Ascending aorta (tissue), 2 donors: Measurements from ENCODE around the gene TFF3. TPM values are rescaled to one million over a fixed set of nuclear protein-coding genes. Genes with fewer than 3 reads are reported as not detected.
"Not testable (repeated sequence)": the region's sequence is repeated elsewhere in the genome, so short reads cannot be mapped to it uniquely, and the experiment has no call there.

Experiments used
- DNase-seq, 2 donors: peaks; one replicate each; pipeline ENCODE4 v3.0.0-alpha.2; 2019; ENCODE audit warnings: low spot score in 2 of 2
- H3K27ac ChIP-seq, 2 donors: fragments of 200-600 bp; sonication (generic); one replicate each; pipeline ENCODE4 v1.5.1; 2016 to 2017; ENCODE audit warnings: mild to moderate bottlenecking in 1 of 2
- H3K27me3 ChIP-seq: fragments of 200-600 bp; sonication (generic); one replicate; pipeline ENCODE4 v1.5.1; 2017
- H3K36me3 ChIP-seq, 2 donors: fragments of 200-600 bp; sonication (generic); one replicate each; pipeline ENCODE4 v1.5.1; 2016
- H3K4me1 ChIP-seq, 2 donors: fragments of 200-600 bp; sonication (generic); one replicate each; pipeline ENCODE4 v1.5.1; 2016 to 2017; ENCODE audit warnings: mild to moderate bottlenecking in 1 of 2
- H3K4me3 ChIP-seq, 2 donors: fragments of 200-600 bp; sonication (generic); one replicate each; pipeline ENCODE4 v1.5.1; 2016 to 2017; ENCODE audit warnings: mild to moderate bottlenecking in 1 of 2
- H3K9me3 ChIP-seq, 2 donors: fragments of 200-600 bp; sonication (generic); one replicate each; pipeline ENCODE4 v1.5.1; 2016
- CTCF ChIP-seq, 3 experiments: fragments of 200-600 bp in 2 of 3; fragments of 450-650 bp in 1 of 3; sonication (generic) in 2 of 3; IDR thresholded peaks; one replicate each; pipeline ENCODE4 v1.5.1; 2016 to 2019; ENCODE audit warnings: antibody characterized with exemption in 3 of 3, mild to moderate bottlenecking in 1 of 3, moderate library complexity in 1 of 3
- intact Hi-C: fragments of 100-400 bp; cut with DNase I; formaldehyde crosslinking; loops from one replicate; pipeline ENCODE4 v1.15.1; 2023
- total RNA-seq: library from RNA; depleted of rRNA; stranded (reverse); fragments of >200 nt; gene quantifications from one replicate; pipeline ENCODE4 v1.1.0, GENCODE V29; 2016

The TFF3 gene
- total RNA-seq, 1 donor from 2014 or later = not detected

- no peak for TF ChIP-seq CTCF (IDR thresholded peaks at IDR 0.05)
- H3K27me3 ChIP-seq = no peaks in the 10 kb centered on the region
- no peak overlapping the region for H3K4me3 ChIP-seq
- DNase-seq = no peak
- no peaks in the 10 kb centered on the region for H3K36me3 ChIP-seq
- intact Hi-C loops = no loop called here
- no peaks in the 10 kb centered on the region for H3K9me3 ChIP-seq
- no peaks in the 10 kb centered on the region for H3K4me1 ChIP-seq
- H3K27ac ChIP-seq = no peak overlapping the region
These were observed 21.4 kb downstream of the TFF3 start for GRCh38 chr21:42293649-42294272.

GRCh38 chr21:42292563-42293142 lies 22.6 kb downstream of the TFF3 start:
- H3K4me3 ChIP-seq, H3K4me1 ChIP-seq, DNase-seq, H3K27ac ChIP-seq, H3K9me3 ChIP-seq, intact Hi-C loops, H3K27me3 ChIP-seq, H3K36me3 ChIP-seq: not testable (repeated sequence)

DNA sequence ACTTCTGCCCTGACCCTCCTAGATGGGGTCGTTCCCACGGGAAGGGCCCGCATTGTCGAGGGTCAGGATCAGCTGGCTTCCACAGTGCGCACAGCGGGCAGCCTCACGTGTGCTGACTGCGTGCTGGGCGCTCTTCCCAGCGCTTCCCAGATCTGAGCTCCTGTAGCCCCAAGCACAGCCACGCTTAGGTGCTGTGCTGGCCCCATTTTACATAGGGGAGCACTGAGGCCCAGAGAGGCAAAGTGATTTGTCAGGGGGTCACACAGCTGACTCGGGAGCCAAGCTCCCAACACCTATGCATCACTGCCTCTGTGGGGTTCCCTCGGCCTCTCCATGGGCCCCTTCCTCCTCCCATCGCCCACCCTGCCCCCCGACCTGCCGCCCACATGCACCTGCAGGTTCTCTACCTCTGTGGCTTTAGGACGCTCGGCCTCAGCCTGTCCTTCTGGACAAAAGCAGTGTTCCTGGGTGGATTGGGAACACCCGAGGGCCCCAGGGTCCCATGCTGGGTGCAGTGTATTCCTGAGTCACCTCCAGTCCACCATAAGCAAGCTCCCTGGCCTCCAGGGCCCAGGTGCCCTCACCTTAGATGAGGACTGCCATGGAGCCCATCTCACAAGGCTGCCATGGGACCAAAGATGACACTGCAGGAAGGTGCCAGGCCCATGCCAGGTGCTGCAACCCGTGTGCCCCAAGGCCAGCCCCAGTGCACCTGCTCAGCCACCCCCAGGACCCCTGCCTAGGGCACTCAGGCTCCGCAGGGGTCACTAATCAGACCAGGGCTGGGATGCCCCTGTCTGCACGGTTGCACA lies 23.3 kb downstream of the TFF3 start:
- H3K36me3 ChIP-seq = no peaks in the 10 kb centered on the region
- H3K4me3 ChIP-seq = no peak overlapping the region
- H3K9me3 ChIP-seq = no peaks in the 10 kb centered on the region
- TF ChIP-seq CTCF (IDR thresholded peaks at IDR 0.05) = no peak
- H3K27me3 ChIP-seq = no peaks in the 10 kb centered on the region
- no peak for DNase-seq
- intact Hi-C loops = no loop called here
- H3K27ac ChIP-seq = no peak overlapping the region
- no peaks in the 10 kb centered on the region for H3K4me1 ChIP-seq

GRCh38 chr21:42291003-42291750 lies 24.0 kb downstream of the TFF3 start:
- Histone ChIP-seq H3K4me3 (no peak overlapping the region), H3K9me3 (no peaks in the 10 kb centered on the region), H3K27ac (no peak overlapping the region), H3K36me3 (no peaks in the 10 kb centered on the region), H3K4me1 (no peaks in the 10 kb centered on the region), H3K27me3 (no peaks in the 10 kb centered on the region)
- intact Hi-C loops = no loop called here
- no peak for TF ChIP-seq CTCF (IDR thresholded peaks at IDR 0.05)
- DNase-seq = no peak

DNA sequence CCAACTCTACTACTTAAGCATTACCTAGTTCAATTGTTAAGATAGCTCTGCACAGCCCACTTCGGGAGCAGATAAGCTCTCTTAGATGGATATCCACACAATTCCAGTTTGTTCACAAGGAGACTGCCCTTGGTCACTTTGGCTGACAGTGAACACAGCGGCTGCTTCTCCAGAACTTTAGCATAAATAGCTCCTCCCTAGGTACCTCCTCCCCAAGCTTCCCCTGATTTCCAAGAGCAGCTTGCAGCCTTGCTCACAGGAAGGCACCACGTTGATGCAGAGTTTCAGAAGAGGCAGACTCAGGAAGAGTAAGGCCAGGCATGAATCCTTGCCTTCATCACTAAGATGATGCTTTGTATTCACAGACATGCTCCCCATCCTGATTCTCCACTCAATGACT lies 24.7 kb downstream of the TFF3 start:
- no peak overlapping the region for H3K27ac ChIP-seq
- no peaks in the 10 kb centered on the region for H3K4me1 ChIP-seq
- TF ChIP-seq CTCF (IDR thresholded peaks at IDR 0.05) = no peak
- no peak for DNase-seq
- H3K9me3 ChIP-seq = no peaks in the 10 kb centered on the region
- intact Hi-C loops = no loop called here
- H3K27me3 ChIP-seq = no peaks in the 10 kb centered on the region
- no peaks in the 10 kb centered on the region for H3K36me3 ChIP-seq
- H3K4me3 ChIP-seq = no peak overlapping the region
